GM18520 (cell line): ENCODE measurements around the gene LLGL2.
"Not testable (repeated sequence)": the region's sequence is repeated elsewhere in the genome, so short reads cannot be mapped to it uniquely, and the experiment has no call there.

Experiments used
- ATAC-seq: cut with Tn5 transposase; IDR thresholded peaks from one replicate; pipeline ENCODE4 v1.9.1; 2021; ENCODE audit not compliant: unreplicated experiment

Gene LLGL2

GRCh38 chr17:75568412-75569255 lies 43.1 kb downstream of the LLGL2 start:
- ATAC-seq: no peak

DNA sequence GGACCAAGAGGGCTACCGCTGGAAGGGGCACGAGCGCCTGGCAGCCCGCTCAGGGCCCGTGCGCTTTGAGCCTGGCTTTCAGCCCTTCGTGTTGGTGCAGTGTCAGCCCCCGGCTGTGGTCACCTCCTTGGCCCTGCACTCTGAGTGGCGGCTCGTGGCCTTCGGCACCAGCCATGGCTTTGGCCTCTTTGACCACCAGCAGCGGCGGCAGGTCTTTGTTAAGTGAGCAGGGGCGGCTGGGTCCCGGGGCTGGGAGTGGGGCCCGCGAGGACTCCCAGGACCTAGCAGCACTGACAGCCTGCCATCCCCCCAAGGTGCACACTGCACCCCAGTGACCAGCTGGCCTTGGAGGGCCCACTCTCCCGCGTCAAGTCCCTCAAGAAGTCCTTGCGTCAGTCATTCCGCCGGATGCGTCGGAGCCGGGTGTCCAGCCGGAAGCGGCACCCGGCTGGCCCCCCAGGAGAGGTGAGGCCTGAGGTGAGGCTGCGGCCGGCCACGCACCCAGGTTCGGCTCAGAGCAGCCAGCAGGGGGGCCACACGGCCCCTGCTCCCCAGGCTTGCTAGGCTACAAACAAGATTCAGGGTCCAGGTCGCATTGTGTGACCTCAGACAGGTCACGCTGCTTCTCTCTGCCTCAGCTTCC lies 44.7 kb downstream of the LLGL2 start:
- no peak for ATAC-seq

DNA sequence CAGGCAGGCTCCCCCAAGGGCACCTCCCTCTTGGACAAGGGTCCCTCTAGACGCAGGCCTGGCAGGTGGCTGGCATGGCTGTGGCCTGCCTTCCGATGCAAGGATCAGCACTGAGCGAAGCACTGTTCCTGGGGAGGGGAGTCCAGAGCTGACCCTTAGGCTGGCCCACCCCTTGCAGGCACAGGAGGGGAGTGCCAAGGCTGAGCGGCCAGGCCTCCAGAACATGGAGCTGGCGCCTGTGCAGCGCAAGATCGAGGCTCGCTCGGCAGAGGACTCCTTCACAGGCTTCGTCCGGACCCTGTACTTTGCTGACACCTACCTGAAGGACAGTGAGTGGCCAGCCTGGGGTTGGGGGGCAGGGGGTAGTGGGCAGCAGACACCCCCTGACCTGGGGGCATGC lies 45.3 kb downstream of the LLGL2 start:
- no peak for ATAC-seq

DNA sequence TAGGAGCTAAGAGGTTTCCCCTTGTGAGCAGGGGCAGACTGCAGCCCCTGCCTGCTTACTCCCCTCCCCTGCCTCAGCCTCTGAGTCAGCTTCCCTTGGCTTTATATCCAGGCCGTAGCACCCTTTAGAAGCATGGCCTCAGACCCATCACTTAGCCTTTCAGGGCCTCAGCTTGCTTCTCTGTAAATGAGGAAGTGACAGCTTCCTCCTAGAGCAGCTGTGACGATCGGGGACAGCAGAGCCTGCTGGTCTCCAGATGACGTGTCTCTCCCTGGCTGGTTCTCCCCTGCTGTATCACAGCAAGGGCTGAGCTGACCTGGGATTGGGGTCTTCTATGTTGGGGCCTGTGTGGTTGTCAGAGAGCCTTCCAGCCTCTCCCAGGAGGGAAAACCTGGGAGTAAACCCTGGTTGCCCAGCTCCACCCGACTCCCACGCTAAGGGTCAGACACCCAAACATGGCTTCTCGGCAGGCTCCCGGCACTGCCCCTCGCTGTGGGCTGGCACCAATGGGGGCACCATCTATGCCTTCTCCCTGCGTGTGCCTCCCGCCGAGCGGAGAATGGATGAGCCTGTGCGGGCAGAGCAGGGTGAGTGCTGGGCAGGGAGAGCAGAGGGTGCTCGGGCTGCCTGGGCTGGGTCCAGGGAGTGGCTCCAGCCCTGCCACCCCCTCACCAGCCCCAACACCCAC lies 45.8 kb downstream of the LLGL2 start:
- ATAC-seq: no peak

DNA sequence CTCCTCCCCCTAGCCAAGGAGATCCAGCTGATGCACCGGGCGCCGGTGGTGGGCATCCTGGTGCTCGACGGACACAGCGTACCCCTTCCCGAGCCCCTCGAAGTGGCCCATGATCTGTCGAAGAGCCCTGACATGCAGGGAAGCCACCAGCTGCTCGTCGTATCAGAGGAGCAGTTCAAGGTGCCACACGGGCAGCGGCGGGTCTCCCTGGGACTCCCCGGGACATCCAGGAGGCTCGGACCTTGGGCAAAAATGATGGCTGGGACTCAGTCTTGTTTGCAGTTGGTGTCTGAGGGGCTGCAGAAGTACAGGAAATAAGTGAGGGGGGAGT lies 46.4 kb downstream of the LLGL2 start:
- ATAC-seq: no peak

DNA sequence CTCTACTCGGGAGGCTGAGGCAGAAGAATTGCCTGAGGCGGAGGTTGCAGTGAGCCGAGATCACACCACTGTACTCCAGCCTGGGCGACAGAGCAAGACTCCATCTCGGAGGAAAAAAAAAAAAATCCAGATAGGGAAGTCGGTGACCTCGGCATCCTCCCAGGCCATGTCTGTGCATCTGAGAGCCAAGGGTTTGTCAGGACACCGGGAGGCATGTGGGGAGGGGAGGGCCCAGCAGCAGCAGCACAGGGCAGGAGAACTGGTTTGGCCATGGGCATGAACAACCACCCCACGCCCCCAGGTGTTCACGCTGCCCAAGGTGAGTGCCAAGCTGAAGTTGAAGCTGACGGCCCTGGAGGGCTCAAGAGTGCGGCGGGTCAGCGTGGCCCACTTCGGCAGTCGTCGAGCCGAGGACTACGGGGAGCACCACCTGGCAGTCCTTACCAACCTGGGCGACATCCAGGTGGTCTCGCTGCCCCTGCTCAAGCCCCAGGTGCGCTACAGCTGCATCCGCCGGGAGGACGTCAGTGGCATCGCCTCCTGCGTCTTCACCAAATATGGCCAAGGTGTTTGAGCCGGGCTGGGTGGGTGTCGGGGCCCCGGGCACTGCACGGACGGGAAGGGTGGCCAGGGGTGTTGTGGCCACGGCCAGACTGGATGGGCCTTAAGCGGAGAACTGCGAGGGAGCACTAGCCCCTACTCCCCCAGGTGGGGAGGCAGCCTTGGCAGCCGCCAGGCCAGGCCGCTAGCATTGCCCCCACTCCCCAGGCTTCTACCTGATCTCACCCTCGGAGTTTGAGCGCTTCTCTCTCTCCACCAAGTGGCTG lies 47.4 kb downstream of the LLGL2 start:
- no peak for ATAC-seq

DNA sequence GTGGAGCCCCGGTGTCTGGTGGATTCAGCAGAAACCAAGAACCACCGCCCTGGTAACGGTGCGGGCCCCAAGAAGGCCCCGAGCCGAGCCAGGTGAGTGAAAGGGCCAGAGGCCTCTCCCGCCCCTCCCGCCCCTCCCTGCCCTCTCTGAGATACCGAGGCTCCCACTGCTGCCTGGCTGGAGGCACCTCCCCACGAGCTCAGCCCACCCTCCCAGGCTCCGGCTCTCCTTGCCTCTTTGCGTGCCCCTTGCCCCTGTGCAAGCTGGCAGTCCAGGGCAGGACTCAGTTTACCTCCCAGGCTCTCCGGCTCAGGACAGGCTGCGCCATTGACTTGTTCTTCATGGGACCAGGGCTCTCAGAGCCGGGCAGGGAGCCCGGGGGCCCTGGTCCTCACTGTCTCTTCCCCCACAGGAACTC lies 48.1 kb downstream of the LLGL2 start:
- no peak for ATAC-seq

- no peak for ATAC-seq
Measured at GRCh38 chr17:75573994-75574393, 48.5 kb downstream of the LLGL2 start.

DNA sequence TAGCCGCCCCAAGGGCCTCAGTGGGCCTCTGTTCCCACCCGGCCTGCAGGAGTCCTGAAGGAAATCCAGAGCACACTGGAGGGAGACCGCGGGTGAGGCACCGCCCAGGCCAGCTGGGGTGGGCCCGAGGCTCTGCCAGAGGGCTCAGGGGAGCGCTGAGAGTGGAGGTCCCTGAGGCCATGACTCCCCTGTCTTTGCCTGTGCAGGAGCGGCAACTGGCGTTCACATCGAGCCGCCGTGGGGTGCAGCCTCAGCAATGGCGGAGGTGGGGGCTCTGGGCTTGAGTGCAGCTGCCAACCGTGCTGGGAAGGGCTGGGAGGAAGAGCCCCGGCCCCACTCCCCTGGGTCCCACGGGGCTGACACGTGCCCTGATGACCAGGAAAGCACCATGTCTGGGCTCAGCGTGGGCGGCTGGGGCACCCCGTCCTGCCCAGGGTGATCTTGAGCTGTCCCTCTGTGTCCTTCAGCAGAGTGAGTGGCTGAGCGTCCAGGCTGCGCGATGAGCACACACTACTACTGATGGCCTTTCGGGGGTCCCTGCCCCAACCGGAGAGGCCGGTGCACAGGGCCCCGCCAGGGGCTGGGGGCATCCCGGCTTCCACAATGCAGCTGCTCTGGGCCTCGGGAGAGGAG lies 49.0 kb downstream of the LLGL2 start:
- ATAC-seq: no peak

GRCh38 chr17:75575197-75575596 lies 49.7 kb downstream of the LLGL2 start:
- no peak for ATAC-seq

DNA sequence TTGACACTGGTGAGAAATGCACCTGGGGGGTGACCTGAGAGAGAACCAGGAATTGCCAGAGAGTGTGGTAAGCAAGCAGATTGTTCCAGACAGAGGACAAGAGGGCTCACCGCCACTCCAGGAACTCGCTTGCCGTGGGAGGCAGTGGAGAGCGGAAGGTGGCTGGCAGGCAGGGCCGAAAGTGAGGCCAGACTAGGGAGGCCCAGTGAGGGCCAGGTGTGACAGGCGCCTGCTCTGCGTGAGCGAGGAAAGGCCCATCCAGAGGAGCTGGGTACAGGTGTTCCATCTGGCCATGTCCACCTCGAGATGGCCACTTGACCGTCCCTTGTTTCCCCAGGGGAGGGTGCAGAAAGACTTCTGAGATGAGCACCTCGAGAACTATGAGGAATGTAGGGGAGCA lies 50.2 kb downstream of the LLGL2 start:
- no peak for ATAC-seq

DNA sequence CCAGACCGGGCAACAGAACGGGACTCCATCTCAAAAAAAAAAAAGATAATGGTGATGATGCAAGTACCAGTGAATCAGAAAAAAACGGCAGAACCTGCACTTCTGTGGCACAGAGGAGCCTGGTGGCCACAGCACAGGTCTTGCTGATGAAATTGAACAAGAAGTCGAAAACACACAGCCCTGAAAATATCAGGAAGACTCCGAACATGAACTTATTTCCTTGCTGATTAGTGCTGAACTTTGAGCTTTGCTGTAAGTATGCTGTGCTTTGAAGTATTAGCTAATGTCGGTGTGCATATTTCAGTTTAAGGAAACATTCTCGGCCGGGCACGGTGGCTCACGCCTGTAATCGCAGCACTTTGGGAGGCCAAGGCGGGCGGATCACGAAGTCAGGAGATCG lies 51.2 kb downstream of the LLGL2 start:
- ATAC-seq: no peak

DNA sequence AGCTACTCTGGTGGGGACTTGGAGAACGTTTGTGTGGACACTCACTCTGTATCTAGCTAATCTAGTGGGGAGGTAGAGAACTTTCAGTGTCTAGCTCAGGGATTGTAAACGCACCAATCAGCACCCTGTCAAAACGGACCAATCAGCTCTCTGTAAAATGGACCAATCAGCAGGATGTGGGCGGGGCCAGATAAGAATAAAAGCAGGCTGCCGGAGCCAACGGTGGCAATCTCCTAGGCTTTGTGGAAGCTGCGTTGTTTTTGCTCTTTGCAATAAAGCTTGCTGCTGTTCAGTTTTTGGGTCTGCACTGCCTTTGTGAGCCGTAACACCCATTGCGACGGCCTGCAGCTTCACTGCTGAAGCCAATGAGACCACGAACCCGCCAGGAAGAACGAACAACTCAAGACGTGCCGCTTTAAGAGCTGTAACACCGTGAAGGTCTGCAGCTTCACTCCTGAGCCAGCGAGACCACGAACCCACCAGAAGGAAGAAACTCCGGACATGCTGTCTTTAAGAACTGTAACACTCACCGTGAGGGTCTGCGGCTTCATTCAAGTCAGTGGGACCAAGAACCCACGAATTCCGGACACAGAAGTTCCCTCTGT lies 55.7 kb downstream of the LLGL2 start:
- not testable (repeated sequence) for ATAC-seq

DNA sequence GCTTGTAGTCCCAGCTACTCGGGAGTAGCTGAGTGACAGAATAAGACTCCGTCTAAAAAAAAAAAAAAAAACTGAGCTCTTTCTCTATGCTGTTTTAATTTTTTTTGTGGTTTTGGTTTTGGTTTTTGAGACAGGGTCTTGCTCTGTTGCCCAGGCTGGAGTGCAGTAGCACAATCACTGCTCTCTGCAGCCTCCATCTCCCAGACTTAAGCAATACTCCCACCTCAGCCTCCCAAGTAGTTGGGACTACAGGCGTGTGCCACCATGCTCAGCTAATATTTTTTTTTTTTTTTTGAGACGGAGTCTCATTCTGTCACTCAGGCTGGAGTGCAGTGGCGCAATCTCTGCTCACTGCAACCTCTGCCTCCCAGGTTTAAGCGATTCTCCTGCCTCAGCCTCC lies 57.7 kb downstream of the LLGL2 start:
- not testable (repeated sequence) for ATAC-seq

GRCh38 chr17:75584849-75585175 lies 59.3 kb downstream of the LLGL2 start:
- ATAC-seq: no peak

- no peak for ATAC-seq
Measured at GRCh38 chr17:75587675-75588595, 62.4 kb downstream of the LLGL2 start, which contains the start of gene MYO15B. TSS of gene MYO15B (plus strand) at chr17:75587800. CDS start at chr17:75588058, 258 bp downstream.

GRCh38 chr17:75588596-75589011 lies 63.1 kb downstream of the LLGL2 start:
- no peak for ATAC-seq

- ATAC-seq: peak; percentile 47
Measured at GRCh38 chr17:75589012-75589918, 63.8 kb downstream of the LLGL2 start.
